HG03558 (cell line): Measurements from ENCODE around the gene RETNLB.

Experiments used
- ATAC-seq: cut with Tn5 transposase; IDR thresholded peaks from one replicate; pipeline ENCODE4 v1.9.1; 2021; ENCODE audit warnings: moderate number of reproducible peaks; ENCODE audit not compliant: unreplicated experiment; ENCODE audit errors: extremely low read depth

Gene RETNLB, protein sequence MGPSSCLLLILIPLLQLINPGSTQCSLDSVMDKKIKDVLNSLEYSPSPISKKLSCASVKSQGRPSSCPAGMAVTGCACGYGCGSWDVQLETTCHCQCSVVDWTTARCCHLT

DNA sequence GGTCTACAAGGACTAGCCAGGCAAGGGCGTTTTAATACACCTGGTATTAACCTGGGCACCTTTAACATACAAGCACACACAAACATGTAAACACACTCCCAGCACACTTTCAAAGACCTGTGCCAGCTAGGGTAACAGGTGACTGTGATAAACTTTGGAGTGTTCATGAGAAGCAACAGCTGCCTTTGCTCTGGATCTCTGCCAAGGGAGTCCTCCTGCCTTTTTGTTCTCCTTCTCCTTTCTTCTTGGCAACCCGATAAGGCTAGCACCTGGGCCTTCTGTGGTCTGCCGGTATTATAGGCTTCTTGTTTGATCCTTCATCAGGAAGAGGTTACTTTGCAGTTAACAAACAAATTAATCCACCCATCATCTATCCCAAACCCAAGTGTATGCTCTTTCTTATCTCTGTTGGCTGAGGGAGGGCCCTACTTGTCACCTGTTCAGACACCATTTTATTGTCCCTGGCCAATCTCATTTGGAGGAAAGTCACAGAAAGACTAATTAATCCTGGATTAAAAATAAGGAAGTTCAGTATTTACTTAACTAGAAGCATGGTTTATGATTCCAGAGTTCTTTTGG, at the start of gene RETNLB:
Gene RETNLB, minus strand, starts transcription at position 7 of the 579 bp plus-strand sequence. CDS start 225 bp downstream, outside the sequence.
- no peak for ATAC-seq

DNA sequence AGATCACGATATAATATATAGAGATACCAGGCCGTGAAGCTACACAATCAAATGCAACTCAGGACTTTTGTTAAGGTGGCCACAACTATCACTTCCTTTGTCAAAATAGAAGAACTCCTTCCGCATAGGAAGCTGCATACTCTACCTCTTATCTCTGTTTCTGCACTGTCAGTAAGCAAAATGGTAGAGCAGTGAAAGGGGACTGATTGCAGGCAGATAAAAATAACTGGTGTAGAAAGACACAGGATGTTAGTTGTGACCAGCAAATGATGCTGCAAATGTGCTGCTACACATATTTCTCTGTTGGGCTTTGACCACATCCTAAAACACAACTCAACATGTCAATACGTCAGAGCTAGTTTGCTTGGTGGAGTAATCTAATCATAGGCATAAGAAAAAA, 49.1 kb upstream of the RETNLB start:
- ATAC-seq, result no peak

DNA sequence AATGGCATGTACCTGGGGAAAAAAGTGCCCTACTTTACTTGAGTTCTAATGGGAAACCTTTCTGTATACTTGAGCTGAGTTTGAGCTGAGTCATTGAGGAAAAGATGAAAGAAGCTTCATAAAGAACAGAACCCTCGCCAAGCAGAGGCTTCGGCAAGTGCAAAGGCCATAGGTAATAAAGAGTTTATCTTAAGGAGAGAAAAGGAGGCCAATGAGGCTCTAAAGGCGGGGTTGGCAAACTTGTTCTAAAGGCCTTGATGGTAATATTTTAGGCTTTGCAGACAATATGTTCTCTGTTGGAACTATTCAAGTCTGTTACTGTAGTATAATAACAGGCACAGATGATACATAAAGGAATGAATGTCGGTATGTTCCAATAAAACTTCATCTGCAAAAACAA, 47.8 kb upstream of the RETNLB start:
- ATAC-seq, result no peak

DNA sequence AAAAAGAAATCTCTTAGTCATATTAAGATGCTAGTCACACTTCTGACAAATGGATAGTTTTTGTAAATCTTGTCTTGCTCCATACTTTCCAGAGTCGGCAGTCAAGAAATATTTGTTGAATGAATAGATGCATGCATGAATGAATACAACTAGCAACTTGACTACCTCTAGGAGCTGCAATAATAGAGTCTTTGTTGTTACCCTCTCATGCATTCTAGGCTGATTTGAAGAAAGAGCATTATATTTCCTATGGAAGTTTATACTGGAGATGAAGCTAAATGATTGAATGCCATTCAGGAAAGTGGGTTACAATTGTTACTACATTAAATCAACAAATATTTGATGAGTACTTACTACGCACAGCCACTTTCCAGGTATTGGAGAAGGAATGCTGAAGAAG, 47.2 kb upstream of the RETNLB start:
- no peak for ATAC-seq

DNA sequence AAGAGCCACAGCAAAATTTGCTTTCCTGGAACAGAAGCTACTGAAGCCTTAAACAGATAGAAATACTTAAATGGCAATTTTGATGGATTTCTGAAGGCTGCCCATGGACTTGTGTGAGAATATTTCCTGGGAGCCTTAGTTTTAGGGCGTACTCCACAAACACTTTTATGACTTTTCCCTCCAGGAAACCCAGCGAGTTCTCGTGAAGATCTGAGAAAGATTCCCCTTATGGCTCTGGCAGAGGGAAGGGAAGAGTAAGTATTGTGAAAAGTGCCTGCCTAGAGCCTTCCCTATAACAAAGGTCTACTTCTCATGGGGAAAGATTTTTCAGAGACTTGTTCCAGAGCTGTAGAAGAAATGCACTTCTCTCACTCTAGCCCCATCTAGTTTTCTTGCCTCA, 34.3 kb upstream of the RETNLB start:
- ATAC-seq, result no peak

DNA sequence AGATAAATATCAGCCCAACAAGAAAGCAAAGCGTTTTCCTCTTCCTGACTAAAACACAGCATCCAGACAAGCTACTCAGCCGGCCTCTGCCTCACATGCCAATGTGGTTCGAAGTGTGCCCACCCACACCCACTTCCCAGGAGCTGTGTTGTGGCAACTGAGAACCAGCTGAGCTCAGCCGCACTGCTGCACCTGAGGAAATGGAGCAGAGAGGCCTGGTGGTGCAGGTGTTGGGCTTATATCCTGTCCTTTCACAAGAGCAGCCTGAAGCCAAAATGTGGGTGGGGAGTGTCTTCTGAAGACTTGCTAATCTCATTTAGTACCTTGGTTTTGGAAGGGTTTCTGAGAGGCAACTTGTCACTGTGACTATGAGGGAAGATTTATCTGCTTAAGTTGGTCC, 23.0 kb upstream of the RETNLB start:
- no peak for ATAC-seq

DNA sequence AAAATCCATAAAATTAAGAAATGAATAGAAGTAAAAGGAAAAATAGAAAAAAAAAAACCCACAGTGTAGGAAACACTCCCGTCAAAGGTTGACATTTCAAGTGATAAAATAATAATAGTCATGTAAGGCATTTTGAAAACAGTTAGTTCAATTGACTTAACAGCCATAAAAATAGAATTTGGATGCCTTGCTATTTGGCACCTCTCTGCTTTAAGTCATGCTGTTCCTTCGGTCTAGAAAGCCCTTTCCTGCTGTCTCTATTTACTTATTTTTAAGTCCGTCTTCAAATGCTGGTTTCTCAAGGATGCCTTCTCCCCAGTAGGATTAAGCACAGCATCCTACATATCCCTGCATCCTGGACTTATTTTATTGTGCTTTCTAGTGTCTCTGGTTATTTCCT, 22.3 kb upstream of the RETNLB start:
- no peak for ATAC-seq

DNA sequence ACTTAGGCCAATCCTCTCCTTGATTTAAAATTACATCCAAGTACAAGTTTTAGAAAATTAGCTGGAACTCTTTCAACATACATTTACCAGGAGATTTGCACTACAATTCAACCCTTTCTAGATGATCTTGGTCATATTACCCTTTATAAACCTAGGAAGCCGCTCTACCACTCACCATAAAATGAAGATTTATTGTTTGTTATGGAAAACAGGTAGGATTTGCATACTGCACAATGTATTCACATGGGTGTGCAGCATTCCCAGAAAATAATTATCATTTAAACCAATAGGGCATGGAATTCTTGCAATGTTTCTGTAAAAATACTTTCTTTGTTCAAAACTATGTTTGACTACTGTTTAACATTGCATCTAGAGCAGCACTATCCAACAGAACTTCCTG, 18.4 kb upstream of the RETNLB start:
- ATAC-seq, result no peak

DNA sequence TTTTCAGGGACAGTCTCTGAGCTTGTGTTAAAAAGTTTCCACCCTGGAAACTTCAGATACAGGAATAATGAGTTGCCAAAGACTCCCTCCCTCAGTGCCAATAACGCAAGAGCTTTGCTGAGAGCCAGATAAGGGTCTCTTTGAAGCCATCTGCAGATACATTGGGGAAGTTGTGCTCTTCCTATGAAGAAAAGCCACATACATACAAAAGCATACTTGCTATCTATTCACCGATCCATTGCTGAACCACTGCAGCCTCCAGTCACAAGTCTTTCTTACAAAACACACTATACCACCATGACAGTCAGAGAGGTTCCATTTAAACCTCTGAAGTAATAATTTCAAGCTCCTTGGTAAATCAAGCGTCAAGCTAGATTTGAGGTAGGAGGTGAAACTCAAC, 10.0 kb upstream of the RETNLB start:
- no peak for ATAC-seq

DNA sequence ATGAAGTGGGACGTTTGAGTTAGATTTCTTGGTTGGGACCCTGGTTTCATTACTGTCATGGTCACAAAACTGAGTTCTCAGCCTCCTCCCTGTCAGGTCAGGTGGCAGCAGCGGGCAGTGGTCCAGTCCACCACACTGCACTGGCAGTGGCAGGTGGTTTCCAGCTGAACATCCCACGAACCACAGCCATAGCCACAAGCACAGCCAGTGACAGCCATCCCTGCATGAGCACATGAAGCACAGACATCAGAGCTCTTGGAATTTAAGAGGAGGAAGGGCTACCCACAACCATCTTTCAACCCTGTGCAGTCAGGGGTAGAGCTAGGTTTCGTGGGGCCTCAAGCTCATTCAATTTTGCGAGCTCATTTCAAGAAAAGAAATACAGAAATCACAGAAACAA, 1.5 kb downstream of the RETNLB start:
- no peak for ATAC-seq

DNA sequence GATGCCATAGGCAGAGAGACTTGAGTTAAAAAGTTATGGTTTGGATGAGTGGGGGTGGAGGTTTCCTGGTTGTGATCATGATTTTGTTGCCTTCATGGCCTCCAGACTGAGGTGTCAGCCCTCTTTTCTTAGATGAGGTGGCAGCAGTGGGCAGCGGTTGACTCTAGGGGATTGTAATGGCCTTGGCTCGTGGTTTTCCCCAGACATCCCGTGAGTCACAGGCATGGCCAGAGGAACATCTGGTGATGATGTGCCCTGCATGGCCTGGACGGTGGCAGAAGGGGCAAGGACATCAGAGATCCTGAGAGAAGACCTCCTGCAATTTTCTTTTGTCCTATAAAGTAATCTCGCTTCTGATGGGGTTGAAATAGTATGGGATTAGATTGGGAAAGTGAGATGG, 12.4 kb downstream of the RETNLB start:
- ATAC-seq, result no peak

DNA sequence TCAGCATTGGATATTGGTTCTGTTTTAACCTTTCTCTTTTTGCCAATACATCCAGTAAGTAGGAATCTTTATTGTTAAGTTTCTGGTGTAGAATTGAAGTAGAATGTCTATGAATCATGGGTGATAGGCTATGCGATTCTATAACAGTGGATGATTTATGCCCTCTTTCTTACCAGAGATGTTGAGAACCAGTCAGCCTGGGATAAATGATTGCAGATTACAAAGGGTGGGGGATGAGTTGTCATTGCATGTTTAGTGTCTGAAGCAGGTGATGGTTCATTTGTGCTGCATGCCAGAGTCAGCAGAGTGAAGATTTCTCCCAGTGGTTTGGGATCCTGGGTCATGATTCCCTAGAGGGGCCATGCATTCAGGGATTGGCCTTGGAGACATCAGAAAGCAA, 14.3 kb downstream of the RETNLB start:
- ATAC-seq, result no peak

DNA sequence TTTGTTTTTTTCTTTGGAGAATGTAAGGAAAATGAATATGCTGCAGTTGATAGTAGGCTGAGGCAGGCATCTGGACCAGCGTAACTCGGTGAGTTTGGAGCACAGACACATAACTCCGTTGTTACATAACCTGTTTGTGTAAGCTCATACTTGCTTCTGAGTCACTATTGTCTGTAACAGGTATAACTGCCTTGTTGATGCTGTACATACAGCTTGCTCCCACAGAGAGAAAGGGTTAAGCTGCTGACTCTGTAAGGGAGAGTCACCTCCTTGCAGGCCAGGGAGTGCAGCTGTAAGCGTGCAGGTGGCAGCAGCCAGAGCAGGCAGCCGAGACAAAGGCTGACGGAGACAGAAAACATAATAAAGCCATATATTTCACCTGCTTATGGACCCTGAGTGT, 20.4 kb downstream of the RETNLB start:
- no peak for ATAC-seq

DNA sequence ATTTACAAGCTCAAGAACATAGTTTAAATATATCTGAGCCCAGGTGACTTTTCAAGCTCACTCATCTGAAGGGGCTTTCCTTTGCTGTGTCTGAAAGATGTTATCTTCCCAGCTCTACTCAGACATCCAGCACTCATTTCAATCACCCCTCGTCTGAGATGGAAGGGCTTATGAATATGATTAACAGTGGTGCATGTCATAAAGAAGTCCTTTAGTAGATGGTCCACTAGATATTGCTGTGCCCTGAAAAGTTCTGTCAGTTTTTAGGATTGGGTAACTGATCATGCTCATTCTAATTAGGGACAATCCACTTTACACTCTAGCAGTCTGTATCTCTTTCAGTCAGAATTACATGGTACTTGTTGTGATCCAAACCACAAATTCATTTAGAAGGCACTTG, 28.3 kb downstream of the RETNLB start:
- ATAC-seq, result no peak

DNA sequence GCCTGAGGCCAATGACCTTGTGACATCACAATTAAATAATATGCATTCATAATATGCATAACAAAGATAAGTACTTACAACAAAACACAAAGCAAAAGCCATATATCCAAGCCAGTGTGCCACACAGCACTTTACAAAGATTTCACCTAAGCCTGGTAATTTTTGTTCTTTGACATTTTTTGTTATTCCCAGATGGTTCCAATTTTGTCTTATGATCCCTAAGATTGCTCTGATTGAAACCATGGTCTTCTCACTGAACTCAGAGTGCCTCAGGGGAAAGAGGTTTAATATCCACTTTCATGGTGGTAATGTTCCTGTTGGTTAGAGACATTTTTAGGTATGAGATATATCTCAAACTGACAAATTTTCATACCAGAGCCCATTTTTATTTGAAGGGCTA, 29.1 kb downstream of the RETNLB start:
- ATAC-seq, result no peak

DNA sequence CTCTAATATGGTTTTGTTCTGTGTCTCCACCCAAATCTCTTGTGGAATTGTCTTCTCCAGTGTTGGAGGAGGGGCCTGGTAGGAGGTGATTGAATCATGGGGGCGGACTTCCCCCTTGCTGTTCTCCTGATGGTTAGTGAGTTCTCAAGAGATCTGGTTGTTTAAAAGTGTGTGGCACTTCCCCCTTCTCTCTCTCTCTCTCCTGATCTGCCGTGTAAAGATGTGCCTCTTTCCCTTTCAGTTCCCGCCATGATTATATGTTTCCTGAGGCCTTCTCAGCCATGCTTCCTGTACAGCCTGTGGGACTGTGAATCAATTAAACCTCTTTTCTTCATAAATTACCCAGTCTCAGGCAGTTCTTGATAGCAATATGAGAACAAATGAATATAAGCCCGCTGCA, 33.1 kb downstream of the RETNLB start:
- no peak for ATAC-seq

DNA sequence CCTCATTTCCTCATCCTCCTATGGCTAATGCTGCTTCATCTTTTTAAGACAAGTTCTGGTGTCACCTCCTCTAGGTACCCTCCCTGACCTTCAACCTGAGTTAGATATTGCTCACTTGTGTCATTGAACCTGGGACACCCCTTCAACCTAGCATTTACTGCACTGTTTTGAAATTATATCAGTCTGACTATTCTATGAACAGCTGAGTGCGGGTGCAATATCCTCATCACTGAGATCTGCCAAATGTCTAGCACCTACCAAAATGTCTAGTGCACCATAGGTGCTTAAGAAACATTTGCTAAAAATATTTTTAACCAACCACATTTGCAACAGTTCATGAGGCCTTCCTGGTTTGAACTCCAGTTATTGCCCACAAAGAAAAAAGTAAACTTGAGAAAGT, 34.5 kb downstream of the RETNLB start:
- no peak for ATAC-seq

DNA sequence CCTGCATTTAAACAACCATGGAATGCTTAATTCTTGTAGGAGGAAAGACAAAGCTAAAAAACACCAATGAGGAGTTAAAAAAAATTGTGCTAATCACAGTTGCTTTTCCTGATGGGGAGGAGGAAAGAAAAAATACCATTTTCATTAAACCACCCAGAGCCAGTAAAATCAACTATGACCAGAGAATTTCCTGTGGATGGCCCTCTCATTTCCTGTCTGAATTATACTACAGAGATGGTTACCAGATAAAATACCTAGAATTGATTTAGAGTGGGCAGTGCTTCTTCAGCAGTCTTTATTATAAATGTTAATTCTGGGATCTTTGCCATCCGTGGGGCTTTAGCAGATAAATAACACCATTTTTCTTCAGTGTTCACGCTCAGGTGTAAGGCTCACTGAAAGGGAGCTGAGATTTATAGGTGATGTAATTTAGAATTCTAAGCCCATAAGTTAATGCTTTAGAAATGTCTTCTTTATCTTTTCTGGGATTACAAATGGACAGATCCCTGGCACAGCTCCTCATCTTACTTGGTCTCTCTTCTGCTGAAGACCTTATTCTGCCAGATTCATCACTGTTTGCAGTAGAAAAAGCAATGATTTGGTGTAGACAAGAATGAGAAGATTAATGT, 37.9 kb downstream of the RETNLB start:
- ATAC-seq, result no peak

DNA sequence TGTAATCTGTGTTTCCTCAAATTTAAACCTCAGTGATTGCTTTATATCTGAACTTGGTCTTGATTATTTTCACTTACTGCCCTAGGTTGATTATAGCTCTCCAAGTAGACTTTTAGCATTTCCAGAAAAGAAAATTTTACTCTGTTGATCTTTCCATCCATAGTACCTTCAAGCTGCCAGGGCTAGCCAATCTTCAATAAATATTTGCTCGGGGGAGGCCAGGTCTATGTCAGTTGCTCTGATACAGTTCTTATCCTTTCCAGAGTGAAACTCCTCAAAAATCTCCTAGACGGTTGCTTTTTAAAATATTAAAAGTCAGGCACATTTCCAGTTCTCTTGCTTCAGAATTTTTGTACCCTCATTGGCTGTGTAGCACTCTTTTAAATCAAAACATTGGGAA, 38.8 kb downstream of the RETNLB start:
- no peak for ATAC-seq

DNA sequence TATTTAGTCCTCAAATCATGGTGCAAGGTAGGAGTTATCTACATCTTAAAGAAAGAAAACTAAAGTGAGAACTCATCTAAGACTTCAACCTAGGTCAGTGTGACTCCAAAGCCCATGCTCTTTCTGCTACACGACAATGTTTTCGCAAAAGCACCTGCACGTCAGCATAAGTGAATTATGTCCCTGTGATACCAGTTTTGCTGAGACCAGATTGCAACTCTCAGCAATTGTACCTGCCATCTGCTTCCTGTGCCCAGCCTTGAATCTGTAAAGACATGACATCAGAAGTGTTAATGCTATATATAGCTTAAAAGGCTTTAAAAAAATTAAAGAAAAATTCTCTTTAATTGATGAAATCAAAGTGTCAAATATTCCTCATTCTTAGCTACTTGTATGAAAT, 43.4 kb downstream of the RETNLB start:
- no peak for ATAC-seq

DNA sequence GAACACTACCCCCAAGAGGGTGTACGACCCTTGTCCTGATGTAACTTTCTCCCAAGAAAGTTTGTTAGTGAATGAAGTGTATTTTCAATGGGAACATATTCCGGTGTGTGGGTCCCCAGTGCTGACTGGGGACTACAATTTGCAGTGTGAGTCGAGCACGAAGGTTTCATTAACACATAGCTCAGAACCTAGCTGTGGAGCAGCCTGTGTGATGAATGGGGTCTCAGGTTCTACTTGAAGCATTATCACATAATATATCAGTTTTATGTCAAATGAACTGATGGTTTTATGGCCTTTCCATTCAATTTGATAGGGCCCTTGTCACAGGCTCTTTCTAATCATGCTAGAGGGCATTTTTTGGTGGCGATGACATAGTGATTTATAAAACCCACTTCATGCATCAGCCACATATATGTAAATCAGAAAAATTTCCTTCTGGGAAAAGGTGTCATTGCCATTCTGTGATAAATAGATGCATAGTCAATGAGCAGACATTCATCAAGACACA, 44.1 kb downstream of the RETNLB start:
- ATAC-seq, result no peak
